HG02981 (cell line): Measurements from ENCODE around the gene SF3A1.
"Not testable (repeated sequence)": the region's sequence is repeated elsewhere in the genome, so short reads cannot be mapped to it uniquely, and the experiment has no call there.

Source experiments
- ATAC-seq: cut with Tn5 transposase; IDR thresholded peaks from one replicate; pipeline ENCODE4 v1.9.1; 2021; ENCODE audit warnings: mild to moderate bottlenecking, moderate library complexity; ENCODE audit not compliant: unreplicated experiment

Gene SF3A1, protein sequence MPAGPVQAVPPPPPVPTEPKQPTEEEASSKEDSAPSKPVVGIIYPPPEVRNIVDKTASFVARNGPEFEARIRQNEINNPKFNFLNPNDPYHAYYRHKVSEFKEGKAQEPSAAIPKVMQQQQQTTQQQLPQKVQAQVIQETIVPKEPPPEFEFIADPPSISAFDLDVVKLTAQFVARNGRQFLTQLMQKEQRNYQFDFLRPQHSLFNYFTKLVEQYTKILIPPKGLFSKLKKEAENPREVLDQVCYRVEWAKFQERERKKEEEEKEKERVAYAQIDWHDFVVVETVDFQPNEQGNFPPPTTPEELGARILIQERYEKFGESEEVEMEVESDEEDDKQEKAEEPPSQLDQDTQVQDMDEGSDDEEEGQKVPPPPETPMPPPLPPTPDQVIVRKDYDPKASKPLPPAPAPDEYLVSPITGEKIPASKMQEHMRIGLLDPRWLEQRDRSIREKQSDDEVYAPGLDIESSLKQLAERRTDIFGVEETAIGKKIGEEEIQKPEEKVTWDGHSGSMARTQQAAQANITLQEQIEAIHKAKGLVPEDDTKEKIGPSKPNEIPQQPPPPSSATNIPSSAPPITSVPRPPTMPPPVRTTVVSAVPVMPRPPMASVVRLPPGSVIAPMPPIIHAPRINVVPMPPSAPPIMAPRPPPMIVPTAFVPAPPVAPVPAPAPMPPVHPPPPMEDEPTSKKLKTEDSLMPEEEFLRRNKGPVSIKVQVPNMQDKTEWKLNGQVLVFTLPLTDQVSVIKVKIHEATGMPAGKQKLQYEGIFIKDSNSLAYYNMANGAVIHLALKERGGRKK

DNA sequence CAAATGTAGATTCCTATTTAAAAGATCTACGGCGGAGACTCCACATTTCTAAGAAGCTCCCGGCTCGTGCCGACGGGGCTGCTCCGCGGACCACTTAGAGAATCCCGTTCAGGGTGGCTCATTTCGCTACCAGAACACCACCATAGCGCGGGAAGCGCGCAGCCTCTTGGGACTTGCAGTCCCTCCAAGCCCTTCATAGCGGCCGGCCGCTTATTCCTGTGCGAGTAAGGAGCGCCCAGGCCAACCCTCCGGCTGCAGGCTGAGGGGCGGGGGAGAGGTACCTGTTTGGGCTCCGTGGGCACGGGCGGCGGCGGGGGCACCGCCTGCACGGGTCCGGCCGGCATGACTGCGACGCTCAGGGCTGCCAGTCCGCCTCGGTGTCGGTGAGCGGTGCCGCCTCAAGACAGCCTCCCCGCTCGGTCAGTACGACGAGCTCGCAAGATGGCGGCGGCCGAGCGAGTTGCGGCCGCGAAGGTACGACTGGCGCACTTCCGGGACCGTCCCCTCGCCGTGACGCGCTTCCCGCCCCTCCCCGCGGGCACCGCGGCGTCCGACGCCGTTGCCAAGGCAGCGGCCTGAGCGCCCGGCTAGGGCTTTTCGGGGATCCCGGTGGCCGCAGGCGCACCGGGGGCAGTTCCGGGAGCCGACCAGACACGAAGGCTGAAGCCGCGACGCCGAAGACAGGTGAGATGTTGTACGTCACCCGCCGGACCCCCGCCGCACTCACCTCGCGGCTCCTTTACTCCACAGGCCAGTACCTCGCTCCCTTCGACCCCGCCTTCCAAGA lies at the start of gene SF3A1, which contains the start of gene CCDC157:
SF3A1 (minus strand) TSS at position 446 of the 787 bp plus-strand sequence; CDS start at position 344, 102 bp downstream.
CCDC157 (plus strand) TSS at position 559 of the 787 bp plus-strand sequence. CDS start 8,994 bp downstream, outside the sequence.
- ATAC-seq, result peak; percentile 84

DNA sequence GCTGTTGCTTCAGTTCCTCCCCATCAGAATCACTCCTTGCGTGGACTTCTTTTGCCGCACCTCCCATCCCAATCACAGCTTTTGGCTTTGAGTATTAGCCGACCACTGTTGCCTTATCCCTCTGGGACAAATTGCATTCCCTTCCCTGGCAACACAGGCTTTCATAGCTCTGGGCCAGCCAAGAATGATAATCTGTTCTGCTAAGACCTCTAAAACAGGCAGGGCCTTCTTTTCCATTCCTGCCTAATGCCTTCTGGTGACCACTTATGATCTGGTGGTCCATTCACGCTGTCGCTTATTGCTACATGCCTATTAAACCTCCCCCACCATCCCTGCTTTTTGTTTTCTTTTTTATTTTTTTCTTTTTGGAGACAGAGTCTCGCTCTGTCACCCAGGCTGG lies 49.7 kb upstream of the SF3A1 start:
- no peak for ATAC-seq

DNA sequence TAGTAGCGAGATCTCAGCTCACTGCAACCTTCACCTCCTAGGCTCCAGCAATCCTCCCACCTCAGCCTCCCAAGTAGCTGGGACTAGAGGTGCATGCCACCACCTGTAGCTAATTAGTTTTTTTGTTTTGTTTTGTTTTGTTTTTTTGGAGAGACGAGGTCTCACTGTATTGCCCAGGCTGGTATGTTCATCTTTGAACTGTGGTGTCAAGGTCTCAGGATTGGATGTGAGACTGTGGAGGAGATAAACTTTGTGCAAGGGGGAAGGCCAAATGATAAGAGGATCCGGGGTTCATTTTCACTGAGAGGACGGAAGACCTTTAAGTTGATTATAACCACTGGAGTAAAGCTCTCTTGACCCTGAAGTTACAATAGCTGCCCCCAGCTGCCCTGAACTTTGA lies 49.0 kb upstream of the SF3A1 start:
- ATAC-seq, result no peak

DNA sequence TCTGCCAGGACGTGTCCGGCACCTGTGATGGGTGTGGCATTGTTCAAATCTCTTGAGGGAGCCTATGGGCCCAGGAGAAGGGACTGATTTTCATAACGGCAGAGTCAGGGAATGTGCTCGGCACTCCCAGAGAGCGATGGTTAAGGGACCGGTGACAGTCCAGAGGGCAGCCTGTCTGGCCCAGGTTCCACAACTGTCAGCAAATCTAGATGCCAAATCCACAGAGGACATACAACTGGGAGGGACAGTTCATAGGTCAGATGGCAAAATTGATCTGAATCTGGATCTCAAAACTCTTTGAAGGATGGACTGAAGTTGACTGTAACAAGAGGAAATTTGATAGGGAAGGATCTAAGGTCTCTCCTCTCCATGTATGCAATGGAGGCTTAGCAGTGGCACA lies 47.6 kb upstream of the SF3A1 start:
- no peak for ATAC-seq

DNA sequence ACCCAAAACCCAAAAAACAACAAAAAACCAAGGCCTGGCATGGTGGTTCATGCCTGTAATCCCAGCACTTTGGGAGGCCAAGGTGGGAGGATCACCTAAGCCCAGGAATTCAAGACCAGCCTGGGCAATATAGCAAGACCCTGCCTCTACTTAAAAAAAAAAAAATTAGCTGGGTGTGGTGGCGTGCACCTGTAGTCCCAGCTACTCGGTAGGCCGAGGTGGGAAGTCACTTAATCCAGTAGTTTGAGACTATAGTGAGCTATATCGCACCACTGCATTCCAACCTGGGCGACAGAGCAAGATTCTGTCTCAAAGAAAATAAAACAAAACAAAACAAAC lies 46.0 kb upstream of the SF3A1 start:
- ATAC-seq, result not testable (repeated sequence)

DNA sequence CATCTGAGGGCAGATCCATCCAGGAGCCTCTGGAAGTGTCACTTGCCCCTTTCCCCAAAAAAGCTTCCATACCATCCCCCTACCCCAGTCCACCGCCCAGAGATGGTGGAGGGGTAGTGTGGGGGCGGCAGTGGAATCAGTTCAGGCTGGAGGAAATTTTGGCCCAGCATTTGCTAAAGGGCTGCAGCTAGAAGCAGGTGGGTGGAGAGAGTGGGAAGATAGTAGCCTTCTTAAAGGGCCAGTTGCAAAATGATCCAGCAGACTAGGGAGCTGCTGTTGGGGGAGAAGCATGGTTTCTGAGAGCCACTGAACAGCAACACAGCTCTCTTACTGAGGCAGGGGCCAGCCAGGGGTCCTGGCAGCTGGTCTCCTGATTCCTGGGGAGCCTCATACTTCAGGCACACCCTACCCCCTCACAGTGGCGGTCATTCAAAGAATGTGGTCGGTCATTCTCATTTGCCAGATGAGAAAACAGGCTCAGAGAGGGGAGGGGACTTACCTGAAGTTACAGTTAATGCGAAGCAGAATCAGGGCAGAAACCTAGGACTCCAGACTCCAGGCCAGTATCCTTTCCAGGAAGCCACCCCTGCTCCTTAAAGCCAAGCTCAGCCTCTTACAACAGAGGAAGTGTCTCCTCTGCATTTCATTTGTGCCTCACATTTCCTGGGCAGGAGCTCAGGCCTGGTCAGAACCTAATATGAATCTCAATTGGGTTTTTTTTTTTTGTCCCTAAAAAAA lies 45.5 kb upstream of the SF3A1 start:
- ATAC-seq, result no peak

DNA sequence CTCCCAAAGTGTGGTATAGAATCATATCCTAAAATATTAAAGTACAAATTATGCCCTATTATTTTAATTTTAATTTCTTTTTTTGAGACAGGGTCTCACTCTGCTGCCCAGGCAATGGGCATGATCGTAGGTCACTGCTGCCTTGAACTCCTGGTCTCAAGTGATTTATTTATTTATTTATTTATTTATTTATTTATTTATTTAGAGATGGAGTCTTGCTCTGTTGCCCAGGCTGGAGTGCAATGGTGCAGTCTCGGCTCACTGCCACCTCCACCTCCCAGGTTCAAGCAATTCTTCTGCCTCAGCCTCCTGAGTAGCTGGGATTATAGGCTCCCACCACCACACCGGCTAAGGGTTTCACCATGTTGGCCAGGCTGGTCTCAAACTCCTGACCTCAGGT lies 44.3 kb upstream of the SF3A1 start:
- not testable (repeated sequence) for ATAC-seq

DNA sequence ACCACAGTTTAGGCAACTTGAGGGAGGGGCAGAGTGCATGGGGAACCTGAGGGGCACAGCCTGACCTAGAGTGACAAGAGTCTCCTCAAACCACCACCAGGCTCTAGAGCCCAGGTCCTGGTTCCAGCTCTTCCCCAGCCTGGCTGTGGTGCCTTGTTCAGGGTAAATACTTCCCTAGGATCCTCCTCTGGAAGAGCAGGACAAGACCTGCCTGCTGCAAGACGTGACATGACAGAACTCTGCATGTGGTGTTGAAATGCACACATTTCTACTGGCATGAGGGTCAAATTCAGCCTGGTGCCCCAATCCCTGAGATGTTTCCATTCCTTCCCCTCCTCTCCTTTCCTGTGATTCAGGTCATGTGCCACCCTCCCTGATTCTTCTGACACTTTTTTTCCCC lies 43.5 kb upstream of the SF3A1 start:
- no peak for ATAC-seq

DNA sequence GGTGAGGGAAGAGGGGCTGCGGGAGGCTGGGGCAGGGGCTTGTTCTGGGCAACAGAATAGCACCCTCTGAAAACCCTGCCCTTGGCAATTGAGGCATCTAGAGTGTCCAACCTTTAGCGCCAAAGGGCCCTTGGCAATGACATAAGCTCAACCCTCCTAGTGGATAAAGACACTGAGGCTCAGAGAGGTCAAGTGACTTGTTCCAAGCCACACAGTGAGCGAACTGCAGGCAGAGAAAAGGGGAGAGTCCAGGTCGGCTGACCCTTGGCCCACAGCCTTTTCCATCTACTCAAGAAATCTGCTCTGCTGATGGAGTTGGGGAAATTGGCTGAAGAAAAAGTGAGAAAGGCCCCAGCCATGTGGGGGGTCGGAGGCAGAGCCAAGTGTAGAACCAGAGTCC lies 43.0 kb upstream of the SF3A1 start:
- ATAC-seq, result no peak

DNA sequence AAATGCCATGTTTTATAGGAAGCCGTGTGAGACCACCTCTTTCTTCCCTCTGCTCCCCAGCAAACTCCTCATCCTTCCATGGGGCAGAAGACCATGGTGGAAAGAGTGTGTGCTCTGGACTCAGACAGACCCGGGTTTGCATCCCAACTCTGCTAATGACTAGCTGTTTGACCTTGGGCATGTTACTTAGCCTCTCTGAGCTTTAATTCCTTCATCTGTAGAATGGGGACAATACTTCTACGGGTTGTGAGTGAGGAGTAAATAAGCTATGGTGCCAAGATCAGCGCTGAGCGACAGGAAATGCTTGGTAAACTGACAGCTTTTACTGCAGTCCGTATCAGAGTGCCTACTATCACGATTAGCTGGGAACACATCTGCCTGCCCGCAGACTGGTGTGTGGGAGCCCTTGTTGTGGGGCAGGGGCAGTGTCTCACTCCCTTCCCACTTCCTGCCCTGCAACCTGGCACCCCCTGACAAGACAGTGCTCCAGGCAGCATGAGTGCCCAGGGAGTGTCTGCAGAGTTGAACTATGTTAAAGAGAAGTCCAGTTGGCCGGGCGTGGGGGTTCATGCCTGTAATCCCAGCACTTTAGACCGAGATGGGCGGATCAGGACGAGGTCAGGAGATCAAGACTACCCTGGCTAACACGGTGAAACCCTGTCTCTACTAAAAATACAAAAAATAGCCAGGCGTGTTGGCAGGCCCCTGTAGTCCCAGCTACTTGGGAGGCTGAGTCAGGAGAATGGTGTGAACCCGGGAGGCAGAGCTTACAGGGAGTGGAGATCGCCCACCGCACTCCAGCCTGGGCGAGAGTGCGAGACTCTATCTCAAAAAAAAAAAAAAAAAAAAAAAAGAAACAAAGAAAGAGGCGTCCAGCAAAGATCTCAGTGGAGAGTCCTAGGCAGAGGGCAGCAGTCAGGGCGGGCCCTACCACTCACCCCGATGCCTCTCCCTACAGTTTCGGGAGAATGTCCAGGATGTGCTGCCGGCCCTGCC lies 42.3 kb upstream of the SF3A1 start:
- no peak for ATAC-seq

DNA sequence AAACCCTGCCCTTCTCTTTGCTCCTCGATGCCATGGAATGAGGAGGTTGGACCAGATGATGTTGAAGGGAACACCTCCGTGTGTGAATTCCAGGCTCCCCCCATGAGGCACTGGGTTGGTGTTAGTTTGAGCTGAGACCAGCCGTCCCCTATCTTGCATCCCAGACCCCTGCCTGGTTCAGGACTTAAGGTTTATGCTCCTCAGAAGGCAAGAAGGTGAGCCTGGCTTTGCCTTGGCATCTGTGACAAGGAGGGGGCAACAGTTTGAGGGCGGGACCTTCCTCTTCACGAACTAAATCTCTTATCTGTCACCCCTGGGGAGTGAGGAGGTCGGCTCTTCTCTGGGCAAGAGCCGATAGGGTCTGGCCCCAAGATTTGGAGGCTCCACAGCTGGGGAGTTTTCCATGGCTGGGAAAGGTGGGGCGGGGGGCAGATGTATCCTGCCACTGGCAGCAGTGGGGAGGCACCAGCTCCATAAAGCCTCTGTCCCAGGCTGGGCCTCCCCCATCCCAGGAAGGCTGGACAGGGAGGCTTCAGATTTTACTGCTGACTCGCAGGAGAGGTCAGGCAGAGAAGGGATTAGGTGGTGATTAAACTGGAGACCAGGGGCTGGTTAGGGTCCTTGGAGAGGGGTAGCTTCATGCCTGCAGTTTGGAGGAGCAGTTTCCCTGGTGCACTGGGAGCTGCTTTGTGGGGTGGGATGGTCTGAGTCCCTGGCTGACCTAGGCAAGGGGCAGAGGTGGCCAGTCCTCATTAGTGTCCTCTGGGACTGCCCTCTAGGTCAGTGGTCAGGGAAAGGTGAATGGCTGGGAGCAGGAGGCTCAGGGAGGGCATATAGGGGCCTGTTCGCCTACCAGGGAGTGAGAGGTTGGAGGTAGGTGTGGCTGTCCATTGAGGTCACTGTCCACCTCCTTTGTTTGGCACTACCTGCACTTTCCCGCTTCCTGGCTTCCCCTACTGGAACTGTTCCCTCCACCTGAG lies 41.3 kb upstream of the SF3A1 start:
- no peak for ATAC-seq

DNA sequence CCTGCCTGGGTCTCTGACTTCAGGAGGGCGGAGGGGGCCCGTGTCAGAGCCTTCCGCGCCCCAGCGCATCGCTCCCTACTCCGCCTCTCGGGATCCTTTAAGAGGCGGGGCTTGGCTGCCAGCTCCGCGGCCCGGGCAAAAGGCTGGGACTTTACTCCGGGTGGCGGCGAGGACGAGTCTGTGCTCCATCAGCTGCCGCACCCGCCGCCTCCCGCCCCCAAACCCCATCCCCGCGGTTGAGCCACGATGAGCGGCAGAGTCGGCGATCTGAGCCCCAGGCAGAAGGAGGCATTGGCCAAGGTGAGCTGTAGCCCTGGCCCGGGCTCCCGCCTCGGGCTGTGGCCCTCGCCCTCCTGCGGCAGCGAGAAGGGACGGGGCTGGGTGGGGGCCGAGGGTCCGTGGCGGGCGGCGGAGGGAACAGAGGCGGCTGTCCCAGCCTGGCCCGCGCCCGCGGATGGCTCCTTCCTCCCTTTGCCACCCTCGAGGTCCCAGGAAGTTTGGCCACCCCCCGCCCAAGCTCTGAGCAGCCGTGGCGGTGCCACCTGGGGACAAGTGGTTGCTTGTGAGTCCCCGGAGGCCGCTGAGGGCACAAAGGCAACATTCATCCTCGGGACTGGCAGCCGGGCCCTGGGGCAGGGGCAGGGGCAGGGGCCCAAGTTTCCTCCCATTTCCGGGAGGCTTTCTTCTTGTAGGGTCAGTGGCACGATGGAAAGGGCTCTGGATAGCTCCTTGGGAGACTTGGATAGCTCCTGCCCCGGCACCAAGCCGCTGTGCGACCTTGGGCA lies 40.4 kb upstream of the SF3A1 start, which contains the start of gene SEC14L2:
SEC14L2 (plus strand) TSS at position 148 of the 785 bp plus-strand sequence; CDS start at position 247, 99 bp downstream.
- no peak for ATAC-seq

DNA sequence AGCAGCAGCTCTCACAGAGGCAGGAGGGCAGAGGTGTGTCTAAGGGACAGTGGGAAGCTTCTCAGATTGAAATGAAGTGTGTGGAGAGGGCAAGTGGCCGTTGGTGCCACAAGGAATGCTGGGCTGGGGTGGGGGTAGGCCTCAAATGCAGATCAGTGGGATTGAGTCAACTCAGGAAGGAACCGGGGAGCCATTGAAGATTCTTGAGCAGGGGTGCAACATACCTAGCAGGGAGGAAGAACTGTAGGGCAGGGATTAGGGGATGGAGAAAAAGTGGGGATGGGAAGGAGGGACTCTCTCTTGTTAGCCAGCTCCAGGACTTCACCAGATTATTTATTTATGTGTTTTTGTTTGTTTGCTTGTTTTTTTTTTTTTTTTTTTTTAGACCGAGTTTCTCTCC lies 37.2 kb upstream of the SF3A1 start:
- no peak for ATAC-seq

DNA sequence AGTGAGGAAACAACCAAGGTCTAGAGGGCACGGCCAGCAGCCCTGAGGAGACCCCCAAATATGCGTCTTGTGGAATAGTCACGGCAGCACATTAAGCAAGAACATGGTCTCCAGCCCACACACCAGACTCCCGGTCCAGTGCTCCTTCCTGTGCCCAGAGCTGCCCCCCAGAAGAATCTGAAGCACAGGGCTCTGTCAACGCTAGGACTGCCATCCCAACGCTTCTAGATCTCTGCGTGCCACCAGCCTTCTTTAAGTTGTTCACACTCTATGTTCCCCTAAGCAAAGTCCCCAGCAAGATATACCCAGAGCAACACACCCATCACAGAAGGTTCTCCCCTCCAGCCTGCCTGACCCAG lies 36.6 kb upstream of the SF3A1 start:
- ATAC-seq, result no peak

DNA sequence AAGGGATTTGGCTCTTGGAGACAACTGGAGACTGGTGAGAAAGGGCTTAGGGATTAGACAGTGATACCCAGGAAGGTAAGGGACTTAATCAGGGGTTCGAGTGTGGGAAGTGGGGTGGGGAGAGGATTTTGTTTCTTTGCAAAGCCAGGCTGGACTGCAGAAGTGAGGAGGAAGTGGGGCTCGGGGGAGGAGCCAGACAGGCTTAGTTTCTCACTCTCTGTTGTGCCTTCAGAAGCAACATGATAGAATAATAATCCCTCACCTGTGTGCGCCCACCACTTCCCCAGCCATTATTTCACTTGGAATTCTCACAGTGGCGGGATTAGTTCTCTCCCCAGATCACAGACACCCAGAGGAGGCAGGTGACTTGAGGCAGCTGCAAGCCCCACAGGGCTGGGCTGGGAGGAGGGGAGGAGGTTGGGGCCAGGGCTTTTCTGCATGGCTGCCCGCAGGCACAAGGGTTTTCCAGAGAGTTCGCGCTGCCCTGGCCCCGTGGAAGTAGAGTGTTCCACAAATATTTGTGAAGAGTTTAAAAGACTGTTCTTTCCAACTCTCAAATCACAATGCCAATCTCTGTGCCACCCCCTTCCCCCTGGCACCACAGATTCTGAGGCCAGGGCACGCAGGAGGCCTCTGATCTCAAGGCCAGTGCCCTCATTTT lies 36.1 kb upstream of the SF3A1 start:
- ATAC-seq, result no peak

DNA sequence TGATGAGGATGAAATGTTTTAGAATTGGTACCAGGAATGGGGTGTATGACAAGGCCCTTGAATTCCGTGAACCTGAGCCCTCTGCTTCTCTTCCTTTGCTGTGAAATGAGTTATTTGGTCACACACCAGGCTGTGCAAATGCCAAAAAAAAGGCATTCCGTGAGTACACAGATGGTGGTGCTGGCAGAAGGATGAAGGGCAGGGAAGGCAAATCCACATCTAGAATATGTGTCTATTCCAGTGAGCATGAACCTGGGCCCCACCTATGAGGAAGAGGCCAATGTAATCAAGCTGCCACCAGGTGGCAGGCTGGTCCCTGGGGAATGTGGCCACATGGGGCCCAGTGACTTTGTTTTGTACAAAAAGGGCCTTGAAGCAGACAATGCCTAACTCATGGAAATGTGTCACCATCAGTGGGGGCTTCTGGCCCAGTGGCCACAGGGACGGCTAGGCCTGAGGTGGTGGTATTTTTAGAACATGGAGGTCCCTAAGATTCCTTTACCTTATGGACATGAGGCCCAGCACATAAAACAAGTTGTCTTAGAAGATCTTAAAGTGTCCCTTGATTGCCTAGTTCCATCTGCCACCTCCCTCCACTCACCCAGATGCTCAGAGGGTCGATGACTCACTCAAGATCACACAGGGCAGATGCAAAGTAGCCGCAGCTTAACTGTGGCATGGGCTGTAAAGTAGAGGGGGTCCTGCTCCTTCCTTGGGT lies 34.4 kb upstream of the SF3A1 start:
- ATAC-seq, result no peak
